GM12892 (cell line): ENCODE measurements around the gene PEG3.

Experiments used
- POLR2A ChIP-seq: IDR thresholded peaks from 2 replicates; pipeline ENCODE4 v1.6.1; 2011; ENCODE audit warnings: low read depth, low read length, control low read depth
- POLR2AphosphoS5 ChIP-seq: IDR thresholded peaks from 2 replicates; pipeline ENCODE4 v1.6.1; 2011; ENCODE audit warnings: low read depth, low read length, control low read depth
- TAF1 ChIP-seq: IDR thresholded peaks from 2 replicates; pipeline ENCODE4 v1.6.1; 2011; ENCODE audit warnings: low read depth, mild to moderate bottlenecking, control low read depth, low read length, borderline replicate concordance

GRCh38 chr19:56834564-56835375 is 5.8 kb downstream of the PEG3 start:
- TF ChIP-seq POLR2AphosphoS5: no peak
- TF ChIP-seq POLR2A: no peak
- no peak for TF ChIP-seq TAF1
